Activated CD8-positive, alpha-beta T cell treated with anti-CD3 and anti-CD28 coated beads for 36 hours (primary cell): Measurements from ENCODE around the gene TRAPPC12. TPM values are rescaled to one million over a fixed set of nuclear protein-coding genes. Genes with fewer than 3 reads are reported as not detected.

Experiments used
- ATAC-seq: fragments of 200-7000 bp; cut with Tn5 transposase; one replicate; pipeline ENCODE4 v1.10.0; 2021; ENCODE audit warnings: mild to moderate bottlenecking, moderate library complexity
- CTCF ChIA-PET: fragments of 350-600 bp; sonication (Branson Sonifier 250); formaldehyde crosslinking; loops from one replicate; lab custom pipeline; 2021; ENCODE audit warnings: antibody characterized with exemption; lab: Charles Lee
- POLR2A ChIA-PET: fragments of 350-600 bp; sonication (Branson Sonifier 250); formaldehyde crosslinking; loops from one replicate; lab custom pipeline; 2021; ENCODE audit warnings: antibody characterized with exemption; lab: Charles Lee
- DNase-seq: peaks from one replicate; pipeline ENCODE4 v3.0.0-alpha.2; 2020
- H3K27ac Mint-ChIP-seq: one replicate; pipeline ENCODE4 v1.8.0; 2021; ENCODE audit warnings: mild to moderate bottlenecking, mixed read lengths
- H3K27me3 Mint-ChIP-seq: one replicate; pipeline ENCODE4 v1.8.0; 2021; ENCODE audit warnings: mixed read lengths
- H3K36me3 Mint-ChIP-seq: one replicate; pipeline ENCODE4 v1.8.0; 2021; ENCODE audit warnings: low read depth, mixed read lengths
- H3K4me1 Mint-ChIP-seq: one replicate; pipeline ENCODE4 v1.8.0; 2021; ENCODE audit warnings: low read depth, mixed read lengths
- H3K4me3 Mint-ChIP-seq: one replicate; pipeline ENCODE4 v1.8.0; 2021; ENCODE audit warnings: mild to moderate bottlenecking, moderate library complexity, mixed read lengths
- H3K9me3 Mint-ChIP-seq: one replicate; pipeline ENCODE4 v1.8.0; 2021; ENCODE audit warnings: mixed read lengths
- intact Hi-C: fragments of 100-400 bp; cut with micrococcal nuclease; formaldehyde crosslinking; loops from one replicate; pipeline ENCODE4 v1.10.0; 2022
- total RNA-seq, 2 experiments: library from RNA; stranded (reverse); gene quantifications; one replicate each; pipeline ENCODE4 v1.2.3, GENCODE V29; 2021
- TF ChIP-seq, protein P1 (sequence below): fragments of 200-600 bp; IDR thresholded peaks from one replicate; pipeline ENCODE4 v1.8.0; 2022; ENCODE audit warnings: antibody characterized with exemption, mild to moderate bottlenecking

TRAPPC12 gene
- total RNA-seq, 2 experiments from 2014 or later: 52.9 to 65.3 TPM

DNA sequence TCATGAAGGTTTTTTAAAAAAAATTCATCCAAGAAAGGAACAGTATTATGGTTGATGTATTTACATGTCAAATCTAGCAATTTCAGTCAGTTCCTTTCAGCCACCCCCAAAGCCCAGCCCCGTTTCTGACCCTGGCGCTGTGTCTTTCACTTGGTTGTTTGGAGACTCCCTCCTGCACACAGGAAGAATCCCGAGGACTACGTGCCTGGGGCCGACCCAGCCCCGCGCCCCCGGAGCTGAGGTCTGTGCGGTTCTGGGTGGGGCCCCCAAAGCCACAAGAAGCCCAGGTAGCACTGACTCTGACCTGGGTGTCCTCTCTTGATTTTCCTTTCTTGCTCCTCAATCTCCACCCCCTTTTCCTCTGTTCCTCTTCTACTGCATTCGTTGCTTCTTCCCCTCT is 49.1 kb downstream of the TRAPPC12 start:
- peaks cover 20% of the 10 kb centered on the region for H3K36me3 Mint-ChIP-seq
- peaks cover 7% of the 10 kb centered on the region for H3K4me1 Mint-ChIP-seq
- H3K4me3 Mint-ChIP-seq: no peak overlapping the region
- TF ChIP-seq, protein P1, sequence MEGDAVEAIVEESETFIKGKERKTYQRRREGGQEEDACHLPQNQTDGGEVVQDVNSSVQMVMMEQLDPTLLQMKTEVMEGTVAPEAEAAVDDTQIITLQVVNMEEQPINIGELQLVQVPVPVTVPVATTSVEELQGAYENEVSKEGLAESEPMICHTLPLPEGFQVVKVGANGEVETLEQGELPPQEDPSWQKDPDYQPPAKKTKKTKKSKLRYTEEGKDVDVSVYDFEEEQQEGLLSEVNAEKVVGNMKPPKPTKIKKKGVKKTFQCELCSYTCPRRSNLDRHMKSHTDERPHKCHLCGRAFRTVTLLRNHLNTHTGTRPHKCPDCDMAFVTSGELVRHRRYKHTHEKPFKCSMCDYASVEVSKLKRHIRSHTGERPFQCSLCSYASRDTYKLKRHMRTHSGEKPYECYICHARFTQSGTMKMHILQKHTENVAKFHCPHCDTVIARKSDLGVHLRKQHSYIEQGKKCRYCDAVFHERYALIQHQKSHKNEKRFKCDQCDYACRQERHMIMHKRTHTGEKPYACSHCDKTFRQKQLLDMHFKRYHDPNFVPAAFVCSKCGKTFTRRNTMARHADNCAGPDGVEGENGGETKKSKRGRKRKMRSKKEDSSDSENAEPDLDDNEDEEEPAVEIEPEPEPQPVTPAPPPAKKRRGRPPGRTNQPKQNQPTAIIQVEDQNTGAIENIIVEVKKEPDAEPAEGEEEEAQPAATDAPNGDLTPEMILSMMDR: no peak
- ATAC-seq (no peak), DNase-seq (no peak)
- H3K27ac Mint-ChIP-seq: no peak overlapping the region
- no peaks in the 10 kb centered on the region for H3K27me3 Mint-ChIP-seq
- POLR2A ChIA-PET: no interaction called here
- intact Hi-C loops: loop anchor here (10.0 kb wide), 1 partner anchor 226 kb away; the partner anchor contains the start of gene ALLC
- CTCF ChIA-PET: no interaction called here
- H3K9me3 Mint-ChIP-seq: no peaks in the 10 kb centered on the region

- ChIA-PET CTCF (interaction anchor here (1.0 to 1.6 kb wide), 2 partner anchors 14 to 33 kb away, joined by 3 to 5 read pairs; no protein-coding TSS in a partner anchor), POLR2A (no interaction called here)
- H3K9me3 Mint-ChIP-seq: no peaks in the 10 kb centered on the region
- H3K4me1 Mint-ChIP-seq: peaks cover 6% of the 10 kb centered on the region
- intact Hi-C loops: loop anchor here (10.0 kb wide), 1 partner anchor 226 kb away; the partner anchor contains the start of gene ALLC
- H3K27ac Mint-ChIP-seq: peak overlapping the region; percentile 1
- H3K36me3 Mint-ChIP-seq: peaks cover 17% of the 10 kb centered on the region
- DNase-seq (no peak), ATAC-seq (no peak)
- H3K4me3 Mint-ChIP-seq: no peak overlapping the region
- TF ChIP-seq, protein P1: no peak
- no peaks in the 10 kb centered on the region for H3K27me3 Mint-ChIP-seq
Measured at GRCh38 chr2:3429066-3429610, 49.6 kb downstream of the TRAPPC12 start.

DNA sequence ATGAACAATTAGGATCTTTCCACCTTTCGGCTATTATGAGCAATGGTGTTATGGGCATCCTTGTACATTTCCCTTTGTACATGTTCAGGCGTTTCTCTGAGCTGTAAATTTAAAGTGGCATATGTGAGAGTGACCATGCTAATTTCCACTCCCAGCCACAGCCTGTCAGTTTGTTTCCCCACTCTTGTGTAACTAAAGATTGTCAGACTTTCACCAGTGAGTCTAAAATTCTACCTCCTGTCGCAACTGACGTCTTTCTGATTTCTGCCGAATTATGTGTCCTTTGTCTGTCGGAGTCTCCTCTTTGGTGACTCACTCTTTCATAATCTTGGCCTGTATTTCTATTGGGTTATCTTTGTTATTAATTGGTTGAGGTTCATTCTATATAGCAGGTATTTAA is 50.7 kb downstream of the TRAPPC12 start:
- TF ChIP-seq, protein P1: no peak
- POLR2A ChIA-PET: no interaction called here
- intact Hi-C loops: no loop called here
- Mint-ChIP-seq H3K4me3 (no peak overlapping the region), H3K27me3 (no peaks in the 10 kb centered on the region), H3K27ac (no peak overlapping the region), H3K4me1 (peaks cover 6% of the 10 kb centered on the region), H3K36me3 (peaks cover 12% of the 10 kb centered on the region), H3K9me3 (no peaks in the 10 kb centered on the region)
- CTCF ChIA-PET: interaction anchor here (1.0 to 1.6 kb wide), 2 partner anchors 13 to 32 kb away, joined by 3 to 5 read pairs; no protein-coding TSS in a partner anchor
- DNase-seq (no peak), ATAC-seq (no peak)

DNA sequence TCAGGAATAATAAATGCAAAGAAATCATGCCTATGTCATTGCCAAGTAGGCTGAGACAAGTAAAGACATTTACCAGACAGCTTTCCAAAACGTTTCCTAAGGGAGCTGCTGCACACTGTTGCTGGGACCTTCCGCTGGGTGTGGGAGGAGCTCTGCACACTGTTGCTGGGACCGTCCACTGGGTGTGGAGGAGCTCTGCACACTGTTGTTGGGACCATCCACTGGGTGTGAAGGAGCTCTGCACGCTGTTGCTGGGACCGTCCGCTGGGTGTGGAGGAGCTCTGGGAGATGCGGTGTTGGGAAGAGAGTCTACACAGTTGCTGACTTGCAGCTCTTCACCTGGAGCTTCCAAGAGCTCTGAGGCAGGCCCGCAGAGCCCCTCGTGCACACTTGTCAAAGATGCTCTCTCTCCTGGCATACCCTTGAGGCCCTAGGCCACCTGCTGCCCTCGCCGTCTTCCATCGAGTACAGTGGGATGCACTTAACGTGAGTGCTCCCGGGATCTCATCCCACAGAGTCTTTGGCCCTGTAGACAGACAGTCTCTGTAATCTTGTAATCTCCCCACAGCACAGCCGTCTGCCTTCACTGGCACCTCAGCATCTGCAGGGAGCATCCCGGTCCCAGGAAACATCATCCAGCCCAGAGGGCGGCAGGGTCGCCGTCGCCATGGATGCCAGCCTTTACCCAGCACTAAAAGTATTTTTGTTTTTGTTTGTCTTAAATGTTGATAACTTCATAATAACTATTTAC is 51.4 kb downstream of the TRAPPC12 start:
- DNase-seq (no peak), ATAC-seq (no peak)
- ChIA-PET POLR2A (no interaction called here), CTCF (no interaction called here)
- Mint-ChIP-seq H3K4me1 (peaks cover 6% of the 10 kb centered on the region), H3K4me3 (no peak overlapping the region), H3K27me3 (no peaks in the 10 kb centered on the region), H3K9me3 (no peaks in the 10 kb centered on the region), H3K27ac (no peak overlapping the region), H3K36me3 (peaks cover 7% of the 10 kb centered on the region)
- intact Hi-C loops: no loop called here
- TF ChIP-seq, protein P1: no peak

GRCh38 chr2:3432067-3432466 is 52.6 kb downstream of the TRAPPC12 start:
- TF ChIP-seq, protein P1: no peak
- POLR2A ChIA-PET: interaction anchor here (1.0 kb wide), 1 partner anchor 20 kb away, joined by 3 read pairs; no protein-coding TSS in a partner anchor
- no peaks in the 10 kb centered on the region for H3K27me3 Mint-ChIP-seq
- no peak for DNase-seq
- peaks cover 6% of the 10 kb centered on the region for H3K4me1 Mint-ChIP-seq
- intact Hi-C loops: no loop called here
- ATAC-seq: no peak
- H3K4me3 Mint-ChIP-seq: no peak overlapping the region
- peaks cover 6% of the 10 kb centered on the region for H3K36me3 Mint-ChIP-seq
- no peaks in the 10 kb centered on the region for H3K9me3 Mint-ChIP-seq
- CTCF ChIA-PET: interaction anchor here (3.4 kb wide), 1 partner anchor 8 kb away, joined by 33 read pairs; no protein-coding TSS in a partner anchor
- no peak overlapping the region for H3K27ac Mint-ChIP-seq
